IMR-90 (cell line): Measurements from ENCODE around the gene NCKAP5. TPM values are rescaled to one million over a fixed set of nuclear protein-coding genes. Genes with fewer than 3 reads are reported as not detected.

ENCODE experiments used
- ATAC-seq: fragments of 200-7000 bp; cut with Tn5 transposase; 2 replicates; pipeline ENCODE4 v1.9.1; 2020; ENCODE audit warnings: low read depth, mild to moderate bottlenecking, moderate library complexity
- BruUV-seq: library from RNA; stranded (reverse); fragments of 400-500 nt; replicated peaks from 2 replicates; lab custom pipeline; 2021; lab: Mats Ljungman, UMichigan
- CTCF ChIA-PET: fragments of 300-600 bp; formaldehyde crosslinking; extraction: SDS; loops from one replicate; lab custom pipeline; 2021; ENCODE audit warnings: antibody characterized with exemption; lab: Yijun Ruan, JAX
- POLR2A ChIA-PET: fragments of 300-600 bp; sonication (Branson Sonifier 250); formaldehyde crosslinking; loops from one replicate; lab custom pipeline; 2022; ENCODE audit warnings: antibody characterized with exemption; ENCODE audit not compliant: unreplicated experiment; lab: Charles Lee
- DNase-seq: peaks from one replicate; pipeline ENCODE4 v3.0.0; 2013
- H2AFZ ChIP-seq: replicated peaks from 2 replicates; pipeline ENCODE3; 2013; ENCODE audit warnings: low read length, mild to moderate bottlenecking; ENCODE audit not compliant: poor library complexity
- H2AK5ac ChIP-seq: 2 replicates; pipeline ENCODE4 v1.6.1; 2013; ENCODE audit warnings: low read depth, low read length, inconsistent platforms
- H2AK9ac ChIP-seq: replicated peaks from 2 replicates; pipeline ENCODE3; 2013; ENCODE audit warnings: mild to moderate bottlenecking, low read depth, low read length, moderate library complexity; ENCODE audit not compliant: poor library complexity
- H2BK120ac ChIP-seq: 2 replicates; pipeline ENCODE4 v1.6.1; 2013; ENCODE audit warnings: low read depth, low read length, inconsistent platforms
- H2BK15ac ChIP-seq: 3 replicates; pipeline ENCODE4 v1.6.1; 2013; ENCODE audit warnings: low read depth, low read length, inconsistent platforms
- H2BK20ac ChIP-seq: 2 replicates; pipeline ENCODE4 v1.6.1; 2013; ENCODE audit warnings: low read depth, mild to moderate bottlenecking, inconsistent platforms, low read length, moderate library complexity
- H2BK5ac ChIP-seq: 2 replicates; pipeline ENCODE4 v1.6.1; 2013; ENCODE audit warnings: mild to moderate bottlenecking, low read depth, low read length, inconsistent platforms; ENCODE audit not compliant: poor library complexity, severe bottlenecking
- H3K14ac ChIP-seq: replicated peaks from 2 replicates; pipeline ENCODE4 v1.6.1; 2013; ENCODE audit warnings: low read depth, low read length, inconsistent platforms
- H3K18ac ChIP-seq: 2 replicates; pipeline ENCODE4 v1.6.1; 2013; ENCODE audit warnings: low read depth, low read length, control low read depth
- H3K23ac ChIP-seq: 2 replicates; pipeline ENCODE4 v1.6.1; 2013; ENCODE audit warnings: low read depth, low read length, inconsistent platforms
- H3K27ac ChIP-seq: 2 replicates; pipeline ENCODE4 v1.5.1; 2013; ENCODE audit warnings: mild to moderate bottlenecking, control low read depth, low read length; ENCODE audit not compliant: insufficient read depth
- H3K27me3 ChIP-seq: 2 replicates; pipeline ENCODE4 v1.6.1; 2013; ENCODE audit warnings: low read length; ENCODE audit not compliant: control insufficient read depth, insufficient read depth
- H3K36me3 ChIP-seq: 2 replicates; pipeline ENCODE4 v1.6.1; 2013; ENCODE audit warnings: low read length, mixed read lengths; ENCODE audit not compliant: control insufficient read depth, insufficient read depth
- H3K4ac ChIP-seq: 2 replicates; pipeline ENCODE4 v1.6.1; 2013; ENCODE audit warnings: low read depth, low read length, inconsistent platforms
- H3K4me1 ChIP-seq: 2 replicates; pipeline ENCODE4 v1.6.1; 2013; ENCODE audit warnings: low read length, mixed read lengths; ENCODE audit not compliant: control insufficient read depth, insufficient read depth
- H3K4me2 ChIP-seq: 2 replicates; pipeline ENCODE4 v1.6.1; 2013; ENCODE audit warnings: low read depth, mild to moderate bottlenecking, control low read depth, low read length, moderate library complexity
- H3K4me3 ChIP-seq: 2 replicates; pipeline ENCODE4 v1.5.1; 2013; ENCODE audit warnings: low read depth, mild to moderate bottlenecking, control low read depth, low read length, moderate library complexity; ENCODE audit not compliant: insufficient read depth
- H3K56ac ChIP-seq: 2 replicates; pipeline ENCODE4 v1.6.1; 2013; ENCODE audit warnings: low read length, inconsistent platforms; ENCODE audit not compliant: insufficient read depth; ENCODE audit errors: extremely low read depth
- H3K79me1 ChIP-seq, 2 experiments: 2 replicates each; pipeline ENCODE4 v1.6.1; 2013; ENCODE audit warnings: low read length in 2 of 2, inconsistent platforms in 1 of 2, low read depth in 1 of 2
- H3K9ac ChIP-seq: 2 replicates; pipeline ENCODE4 v1.6.1; 2013; ENCODE audit warnings: low read depth, low read length, control low read depth
- H3K9me1 ChIP-seq: 2 replicates; pipeline ENCODE4 v1.6.1; 2013; ENCODE audit warnings: low read length, inconsistent platforms; ENCODE audit not compliant: insufficient read depth
- H3K9me3 ChIP-seq: 2 replicates; pipeline ENCODE4 v1.6.1; 2013; ENCODE audit warnings: low read length; ENCODE audit not compliant: control insufficient read depth, insufficient read depth
- H4K20me1 ChIP-seq: 2 replicates; pipeline ENCODE4 v1.6.1; 2013; ENCODE audit warnings: low read length, inconsistent platforms; ENCODE audit not compliant: insufficient read depth
- H4K5ac ChIP-seq: 2 replicates; pipeline ENCODE4 v1.6.1; 2013; ENCODE audit warnings: mild to moderate bottlenecking, low read depth, low read length, control low read depth
- H4K8ac ChIP-seq, 2 experiments: 2 replicates each; pipeline ENCODE4 v1.6.1; 2013; ENCODE audit warnings: low read depth in 2 of 2, low read length in 2 of 2, control low read depth in 1 of 2, inconsistent platforms in 1 of 2
- H4K91ac ChIP-seq: 2 replicates; pipeline ENCODE4 v1.6.1; 2013; ENCODE audit warnings: low read depth, low read length, inconsistent platforms; ENCODE audit not compliant: insufficient read depth
- BHLHE40 ChIP-seq: fragments of 150-350 bp; IDR thresholded peaks from 2 replicates; pipeline ENCODE4 v1.6.1; 2016; ENCODE audit warnings: mild to moderate bottlenecking, low read depth, low read length
- CEBPB ChIP-seq: IDR thresholded peaks from 2 replicates; pipeline ENCODE4 v1.6.1; 2012; ENCODE audit warnings: low read depth, low read length, improper control_type of control experiment
- CHD1 ChIP-seq: IDR thresholded peaks from 2 replicates; pipeline ENCODE4 v1.6.1; 2012; ENCODE audit warnings: low read depth, low read length, improper control_type of control experiment
- CTCF ChIP-seq: conservative IDR thresholded peaks from 2 replicates; pipeline ENCODE4 v1.5.1; 2012; ENCODE audit warnings: mild to moderate bottlenecking, low read depth, low read length, improper control_type of control experiment
- MAFK ChIP-seq: IDR thresholded peaks from 2 replicates; pipeline ENCODE4 v1.6.1; 2012; ENCODE audit warnings: low read depth, low read length, improper control_type of control experiment
- MAZ ChIP-seq: IDR thresholded peaks from 2 replicates; pipeline ENCODE4 v1.6.1; 2012; ENCODE audit warnings: low read depth, mild to moderate bottlenecking, low read length, improper control_type of control experiment, moderate library complexity, borderline replicate concordance
- RCOR1 ChIP-seq: IDR thresholded peaks from 2 replicates; pipeline ENCODE4 v1.6.1; 2012; ENCODE audit warnings: mild to moderate bottlenecking, low read length, improper control_type of control experiment; ENCODE audit not compliant: insufficient replicate concordance
- RFX5 ChIP-seq: IDR thresholded peaks from 2 replicates; pipeline ENCODE4 v1.8.0; 2012; ENCODE audit warnings: low read depth, mild to moderate bottlenecking, low read length, moderate library complexity
- SMC3 ChIP-seq: fragments of 150-350 bp; IDR thresholded peaks from 2 replicates; pipeline ENCODE4 v1.6.1; 2016; ENCODE audit warnings: low read depth, mild to moderate bottlenecking, antibody characterized with exemption, low read length, moderate library complexity
- WGBS, 2 experiments: methylation state at CpG; one replicate each; pipeline versions ENCODE4 v1.1.5 to v1.1.7; 2013; ENCODE audit warnings: missing lambda C conversion rate in 2 of 2; ENCODE audit not compliant: insufficient read length in 1 of 2; ENCODE audit errors: extremely low coverage in 2 of 2; 5-methylcytosine and 5-hydroxymethylcytosine counted together
- dilution Hi-C: fragments of 300-500 bp; cut with HindIII; formaldehyde crosslinking; loops from one replicate; pipeline ENCODE4 v1.14.3; 2018; ENCODE audit warnings: low sequenced_read_pairs; ENCODE audit not compliant: unreplicated experiment
- in situ Hi-C: fragments of 300-500 bp; cut with MboI; formaldehyde crosslinking; loops from 3 replicates; pipeline ENCODE4 v1.14.3; 2019; ENCODE audit warnings: low sequenced_read_pairs, inconsistent platforms, mixed read lengths
- intact Hi-C: fragments of 100-400 bp; cut with micrococcal nuclease; formaldehyde crosslinking; loops from 2 replicates; pipeline ENCODE4 v1.10.0; 2022
- polyA plus RNA-seq, 3 experiments: library from polyadenylated mRNA; depleted of rRNA; stranded (reverse); fragments of >200 nt; gene quantifications; 2 replicates each; pipeline ENCODE4 v1.2.3, GENCODE V29; 2012; ENCODE audit warnings: low replicate concordance in 1 of 3
- total RNA-seq: library from RNA; depleted of rRNA; stranded (reverse); fragments of >200 nt; gene quantifications from 2 replicates; pipeline ENCODE4 v1.2.3, GENCODE V29; 2012

NCKAP5 gene
- total and polyA plus RNA-seq, 2 of the 4 experiments (the other 2 are of a cell fraction) = 2.7 to 3.9 TPM

GRCh38 chr2:133090358-133090757 lies 477.9 kb downstream of the NCKAP5 start:
- H3K4me2 ChIP-seq = no peak overlapping the region
- BruUV-seq = no TSS peak
- in situ Hi-C loops (no loop called here), intact Hi-C loops (no loop called here), dilution Hi-C loops (no loop called here)
- H3K23ac ChIP-seq = no peak overlapping the region
- H2BK15ac ChIP-seq = no peak overlapping the region
- no peak overlapping the region for H3K4ac ChIP-seq
- H2BK120ac ChIP-seq = no peak overlapping the region
- H3K56ac ChIP-seq = no peak overlapping the region
- H4K8ac ChIP-seq = no peak overlapping the region
- H3K9ac ChIP-seq = no peak overlapping the region
- no peak overlapping the region for H2AFZ ChIP-seq
- no peak overlapping the region for H4K5ac ChIP-seq
- no peaks in the 10 kb centered on the region for H3K4me1 ChIP-seq
- peaks cover 3% of the 10 kb centered on the region; the same call in 1 of the 2 replicates for H4K20me1 ChIP-seq
- H3K36me3 ChIP-seq = no peaks in the 10 kb centered on the region
- H2BK5ac ChIP-seq = no peak overlapping the region
- H2AK9ac ChIP-seq = no peak overlapping the region
- peaks cover 2% of the 10 kb centered on the region; the same call in 1 of the 2 replicates for H3K9me1 ChIP-seq
- DNase-seq = no peak
- TF ChIP-seq CTCF (no peak), CEBPB (no peak), CHD1 (no peak), SMC3 (no peak), MAZ (no peak), BHLHE40 (no peak), RCOR1 (no peak), MAFK (no peak), RFX5 (no peak)
- no peak overlapping the region for H2AK5ac ChIP-seq
- ATAC-seq = no peak
- no peak overlapping the region for H3K27ac ChIP-seq
- H4K91ac ChIP-seq = no peak overlapping the region
- H3K14ac ChIP-seq = no peak overlapping the region
- no peak overlapping the region for H3K4me3 ChIP-seq
- ChIA-PET CTCF (no interaction called here), POLR2A (no interaction called here)
- WGBS, 2 experiments = no CpG with 5 or more reads among the region's 2 CpGs
- H3K9me3 ChIP-seq = no peaks in the 10 kb centered on the region
- H3K27me3 ChIP-seq = no peaks in the 10 kb centered on the region
- no peak overlapping the region for H3K18ac ChIP-seq
- H2BK20ac ChIP-seq = no peak overlapping the region
- H3K79me1 ChIP-seq = peaks cover 0 to 39% of the 10 kb centered on the region in 2 experiments; a peak in 2 of 4 replicates
